GM12891 (cell line): ENCODE results near the gene DNAJC13.

Experiments used
- PAX5 ChIP-seq: IDR thresholded peaks from 2 replicates; pipeline ENCODE4 v1.6.1; 2011; ENCODE audit warnings: low read length, moderate library complexity, mild to moderate bottlenecking; ENCODE audit not compliant: insufficient read depth, severe bottlenecking
- POLR2A ChIP-seq: IDR thresholded peaks from 2 replicates; pipeline ENCODE4 v1.6.1; 2011; ENCODE audit warnings: low read depth, low read length, control low read depth
- POLR2AphosphoS5 ChIP-seq: IDR thresholded peaks from 2 replicates; pipeline ENCODE4 v1.6.1; 2011; ENCODE audit warnings: low read depth, low read length, control low read depth
- SPI1 ChIP-seq: IDR thresholded peaks from 2 replicates; pipeline ENCODE4 v1.6.1; 2011; ENCODE audit warnings: low read depth, low read length, control low read depth
- TAF1 ChIP-seq: IDR thresholded peaks from 2 replicates; pipeline ENCODE4 v1.6.1; 2011; ENCODE audit warnings: low read depth, low read length, control low read depth

DNA sequence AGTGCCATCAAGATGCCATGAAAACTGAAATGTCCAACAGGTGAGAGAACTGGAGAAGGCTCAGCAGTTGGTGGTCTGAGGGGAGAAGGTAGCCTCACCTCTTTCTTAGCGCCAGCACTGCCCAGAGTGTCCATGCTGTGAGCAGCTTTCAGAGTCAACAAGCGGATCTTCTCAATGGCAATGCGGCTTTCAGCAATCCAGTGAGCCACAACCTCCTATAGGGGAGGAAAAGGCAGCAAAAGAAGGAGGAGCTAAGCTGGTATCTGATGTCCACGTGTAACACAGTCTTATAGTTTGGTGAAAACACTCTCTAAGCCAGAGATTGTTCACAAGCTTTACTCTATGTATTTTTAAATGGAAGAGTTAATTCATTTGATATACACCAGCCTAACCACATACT lies 143.7 kb downstream of the DNAJC13 start:
- TF ChIP-seq POLR2AphosphoS5 (no peak), POLR2A (no peak), TAF1 (no peak), SPI1 (no peak), PAX5 (no peak)
